HG03521 (cell line): Measurements from ENCODE around the gene TIPIN.
A peak's percentile ranks its signal among the peaks of the same experiment; 100 is the strongest.
"Not testable (repeated sequence)": the region's sequence is repeated elsewhere in the genome, so short reads cannot be mapped to it uniquely, and the experiment has no call there.

Experiments used
- ATAC-seq: cut with Tn5 transposase; IDR thresholded peaks from one replicate; pipeline ENCODE4 v1.9.1; 2021; ENCODE audit warnings: mild to moderate bottlenecking, moderate library complexity; ENCODE audit not compliant: unreplicated experiment

TIPIN gene

GRCh38 chr15:66304425-66304824, 52.1 kb downstream of the TIPIN start:
- not testable (repeated sequence) for ATAC-seq

- no peak for ATAC-seq
Measured at GRCh38 chr15:66302489-66303278, 53.8 kb downstream of the TIPIN start.

GRCh38 chr15:66298803-66299251, 57.7 kb downstream of the TIPIN start:
- no peak for ATAC-seq

GRCh38 chr15:66296186-66296585, 60.3 kb downstream of the TIPIN start:
- ATAC-seq: no peak

GRCh38 chr15:66294932-66295235, 61.6 kb downstream of the TIPIN start:
- no peak for ATAC-seq

GRCh38 chr15:66294157-66294931, 62.1 kb downstream of the TIPIN start:
- peak; percentile 29 for ATAC-seq

- peak; percentile 57 for ATAC-seq
Measured at GRCh38 chr15:66293419-66294156, 62.9 kb downstream of the TIPIN start, which contains the start of gene DIS3L. Gene DIS3L (plus strand): TSS chr15:66293568. CDS start chr15:66293597, 29 bp downstream.

- ATAC-seq: no peak
Measured at GRCh38 chr15:66292571-66293418, 63.7 kb downstream of the TIPIN start.

GRCh38 chr15:66291816-66292570, 64.5 kb downstream of the TIPIN start:
- ATAC-seq: no peak

GRCh38 chr15:66290518-66290917, 66.0 kb downstream of the TIPIN start:
- no peak for ATAC-seq

- ATAC-seq: no peak
Measured at GRCh38 chr15:66290007-66290406, 66.5 kb downstream of the TIPIN start.

- no peak for ATAC-seq
Measured at GRCh38 chr15:66288551-66289185, 67.8 kb downstream of the TIPIN start.

- ATAC-seq: no peak
Measured at GRCh38 chr15:66288093-66288492, 68.4 kb downstream of the TIPIN start.

GRCh38 chr15:66287461-66288057, 68.9 kb downstream of the TIPIN start:
- no peak for ATAC-seq
